WTC11 (cell line): ENCODE data around the gene CD79B. TPM values are rescaled to one million over a fixed set of nuclear protein-coding genes. Genes with fewer than 3 reads are reported as not detected.
"Not testable (repeated sequence)": the region's sequence is repeated elsewhere in the genome, so short reads cannot be mapped to it uniquely, and the experiment has no call there.

Experiments
- ATAC-seq: fragments of 200-7000 bp; cut with Tn5 transposase; 2 replicates; pipeline ENCODE4 v1.10.0; 2021; ENCODE audit warnings: mild to moderate bottlenecking, moderate library complexity
- CTCF ChIA-PET: fragments of 300-600 bp; sonication (Branson Sonifier 250); formaldehyde crosslinking; loops from one replicate; lab custom pipeline; 2021; ENCODE audit warnings: antibody characterized with exemption; lab: Charles Lee
- POLR2A ChIA-PET: fragments of 350-600 bp; sonication (Branson Sonifier 250); formaldehyde crosslinking; loops from one replicate; lab custom pipeline; 2021; ENCODE audit warnings: antibody characterized with exemption; lab: Charles Lee
- DNase-seq: peaks from one replicate; pipeline ENCODE4 v3.0.0; 2021; ENCODE audit warnings: low spot score
- H3K27ac Mint-ChIP-seq: 2 replicates; pipeline ENCODE4 v1.8.0; 2021; ENCODE audit warnings: mixed read lengths
- H3K27me3 Mint-ChIP-seq: 2 replicates; pipeline ENCODE4 v1.8.0; 2021; ENCODE audit warnings: low read depth, mild to moderate bottlenecking, moderate library complexity, mixed read lengths
- H3K36me3 Mint-ChIP-seq: 2 replicates; pipeline ENCODE4 v1.8.0; 2021; ENCODE audit warnings: mixed read lengths
- H3K4me1 Mint-ChIP-seq: 2 replicates; pipeline ENCODE4 v1.8.0; 2022; ENCODE audit warnings: mixed read lengths
- H3K4me3 Mint-ChIP-seq: 2 replicates; pipeline ENCODE4 v1.8.0; 2021; ENCODE audit warnings: mild to moderate bottlenecking, moderate library complexity, mixed read lengths
- H3K9me3 Mint-ChIP-seq: 2 replicates; pipeline ENCODE4 v1.8.0; 2021; ENCODE audit warnings: mixed read lengths
- GABPB1 ChIP-seq: sonication (generic); formaldehyde crosslinking; IDR thresholded peaks from 2 replicates; pipeline ENCODE4 v1.8.1; 2023; ENCODE audit warnings: mild to moderate bottlenecking, missing genetic modification reagents
- JAZF1 ChIP-seq: fragments of 250-450 bp; sonication (Bioruptor Pico); IDR thresholded peaks from 2 replicates; pipeline ENCODE4 v1.9.0; 2021; ENCODE audit warnings: moderate library complexity, mild to moderate bottlenecking, inconsistent platforms
- NR1H2 ChIP-seq: sonication (generic); formaldehyde crosslinking; IDR thresholded peaks from 2 replicates; pipeline ENCODE4 v1.9.0; 2021; ENCODE audit warnings: mild to moderate bottlenecking, moderate library complexity, missing genetic modification reagents
- OVOL2 ChIP-seq: fragments of 250-450 bp; sonication (Bioruptor Pico); IDR thresholded peaks from 2 replicates; pipeline ENCODE4 v1.9.0; 2021; ENCODE audit warnings: mild to moderate bottlenecking, borderline replicate concordance
- SMAD4 ChIP-seq: sonication (generic); formaldehyde crosslinking; IDR thresholded peaks from 2 replicates; pipeline ENCODE4 v1.8.0; 2022; ENCODE audit warnings: mild to moderate bottlenecking, missing genetic modification reagents
- total RNA-seq: library from RNA; stranded (reverse); gene quantifications from 3 replicates; pipeline ENCODE4 v1.2.3, GENCODE V29; 2021
- TF ChIP-seq, protein P1 (sequence below): fragments of 250-450 bp; sonication (Bioruptor Pico); conservative IDR thresholded peaks from 2 replicates; pipeline ENCODE4 v1.9.0; 2021; ENCODE audit warnings: mild to moderate bottlenecking
- TF ChIP-seq, protein P2 (sequence below): sonication (generic); formaldehyde crosslinking; IDR thresholded peaks from 2 replicates; pipeline ENCODE4 v1.8.1; 2023; ENCODE audit warnings: mild to moderate bottlenecking, missing genetic modification reagents
- TF ChIP-seq, protein P3 (sequence below): sonication (generic); formaldehyde crosslinking; IDR thresholded peaks from 2 replicates; pipeline ENCODE4 v1.8.1; 2022; ENCODE audit warnings: low read depth, mild to moderate bottlenecking, moderate library complexity, missing genetic modification reagents, borderline replicate concordance
- TF ChIP-seq, protein P4 (sequence below): fragments of 200-600 bp; IDR thresholded peaks from 2 replicates; pipeline ENCODE4 v1.8.0; 2022; ENCODE audit warnings: antibody characterized with exemption

The CD79B gene
- total RNA-seq, 1 experiment from 2014 or later = 3.0 TPM

DNA sequence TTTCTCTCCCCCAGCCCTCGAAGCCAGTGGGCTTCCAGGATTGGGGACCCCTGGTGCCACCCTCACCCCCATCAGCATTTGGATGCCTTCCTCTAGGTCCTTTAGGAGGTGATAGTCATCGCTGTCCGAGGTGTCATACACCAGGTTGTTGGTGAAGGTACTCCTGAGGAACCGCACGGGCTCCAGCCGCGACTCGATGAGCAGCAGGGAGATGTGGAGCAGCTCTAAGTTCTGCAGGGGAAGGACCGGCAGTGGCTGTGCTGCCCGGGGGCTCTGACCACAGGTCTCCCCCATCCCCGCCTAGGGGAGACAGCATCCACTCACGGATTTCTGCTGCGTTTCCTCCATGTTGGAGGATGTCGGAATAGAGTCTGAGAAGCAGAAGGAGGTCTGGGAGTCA is 22.0 kb downstream of the CD79B start (continued):
- TF ChIP-seq, protein P1, sequence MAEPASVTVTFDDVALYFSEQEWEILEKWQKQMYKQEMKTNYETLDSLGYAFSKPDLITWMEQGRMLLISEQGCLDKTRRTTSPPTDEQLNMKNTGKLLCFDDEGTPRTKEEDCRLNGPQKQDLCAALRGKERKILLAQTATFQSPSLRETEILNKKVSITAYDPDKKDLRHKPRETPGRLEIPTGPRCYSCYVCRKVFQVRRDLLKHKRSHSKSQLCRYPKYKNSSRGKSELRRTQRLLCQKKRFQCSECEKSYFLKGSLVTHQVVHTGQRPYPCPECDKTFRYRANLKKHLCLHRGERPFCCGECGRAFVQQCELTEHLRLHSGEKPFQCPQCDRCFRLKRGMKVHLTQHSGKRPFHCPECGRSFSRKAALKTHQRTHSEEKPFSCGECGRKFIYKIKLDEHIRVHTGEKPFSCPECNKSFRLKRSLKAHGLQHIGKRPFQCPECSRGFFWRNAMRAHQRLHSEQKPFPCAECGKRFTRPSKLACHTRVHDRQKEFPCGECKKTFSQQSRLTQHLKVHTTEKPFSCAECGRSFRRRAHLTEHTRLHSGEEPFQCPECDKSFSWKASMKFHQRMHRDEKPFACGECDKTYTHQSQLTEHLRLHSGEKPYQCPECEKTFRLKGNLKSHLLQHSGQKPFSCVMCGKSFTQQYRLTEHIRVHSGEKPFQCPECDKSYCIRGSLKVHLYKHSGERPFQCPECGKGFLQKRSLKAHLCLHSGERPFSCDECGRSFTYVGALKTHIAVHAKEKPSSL (CRISPR knock-in tag) = no peak
- TF ChIP-seq GABPB1 (CRISPR knock-in tag) = no peak
- TF ChIP-seq JAZF1 (CRISPR knock-in tag) = no peak
- TF ChIP-seq, protein P2, sequence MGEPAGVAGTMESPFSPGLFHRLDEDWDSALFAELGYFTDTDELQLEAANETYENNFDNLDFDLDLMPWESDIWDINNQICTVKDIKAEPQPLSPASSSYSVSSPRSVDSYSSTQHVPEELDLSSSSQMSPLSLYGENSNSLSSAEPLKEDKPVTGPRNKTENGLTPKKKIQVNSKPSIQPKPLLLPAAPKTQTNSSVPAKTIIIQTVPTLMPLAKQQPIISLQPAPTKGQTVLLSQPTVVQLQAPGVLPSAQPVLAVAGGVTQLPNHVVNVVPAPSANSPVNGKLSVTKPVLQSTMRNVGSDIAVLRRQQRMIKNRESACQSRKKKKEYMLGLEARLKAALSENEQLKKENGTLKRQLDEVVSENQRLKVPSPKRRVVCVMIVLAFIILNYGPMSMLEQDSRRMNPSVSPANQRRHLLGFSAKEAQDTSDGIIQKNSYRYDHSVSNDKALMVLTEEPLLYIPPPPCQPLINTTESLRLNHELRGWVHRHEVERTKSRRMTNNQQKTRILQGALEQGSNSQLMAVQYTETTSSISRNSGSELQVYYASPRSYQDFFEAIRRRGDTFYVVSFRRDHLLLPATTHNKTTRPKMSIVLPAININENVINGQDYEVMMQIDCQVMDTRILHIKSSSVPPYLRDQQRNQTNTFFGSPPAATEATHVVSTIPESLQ (CRISPR knock-in tag) = no peak
- TF ChIP-seq NR1H2 = no peak
- TF ChIP-seq OVOL2 (CRISPR knock-in tag) = no peak
- TF ChIP-seq, protein P3, sequence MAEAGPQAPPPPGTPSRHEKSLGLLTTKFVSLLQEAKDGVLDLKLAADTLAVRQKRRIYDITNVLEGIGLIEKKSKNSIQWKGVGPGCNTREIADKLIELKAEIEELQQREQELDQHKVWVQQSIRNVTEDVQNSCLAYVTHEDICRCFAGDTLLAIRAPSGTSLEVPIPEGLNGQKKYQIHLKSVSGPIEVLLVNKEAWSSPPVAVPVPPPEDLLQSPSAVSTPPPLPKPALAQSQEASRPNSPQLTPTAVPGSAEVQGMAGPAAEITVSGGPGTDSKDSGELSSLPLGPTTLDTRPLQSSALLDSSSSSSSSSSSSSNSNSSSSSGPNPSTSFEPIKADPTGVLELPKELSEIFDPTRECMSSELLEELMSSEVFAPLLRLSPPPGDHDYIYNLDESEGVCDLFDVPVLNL (CRISPR knock-in tag) = no peak
- no peak for TF ChIP-seq SMAD4 (CRISPR knock-in tag)

DNA sequence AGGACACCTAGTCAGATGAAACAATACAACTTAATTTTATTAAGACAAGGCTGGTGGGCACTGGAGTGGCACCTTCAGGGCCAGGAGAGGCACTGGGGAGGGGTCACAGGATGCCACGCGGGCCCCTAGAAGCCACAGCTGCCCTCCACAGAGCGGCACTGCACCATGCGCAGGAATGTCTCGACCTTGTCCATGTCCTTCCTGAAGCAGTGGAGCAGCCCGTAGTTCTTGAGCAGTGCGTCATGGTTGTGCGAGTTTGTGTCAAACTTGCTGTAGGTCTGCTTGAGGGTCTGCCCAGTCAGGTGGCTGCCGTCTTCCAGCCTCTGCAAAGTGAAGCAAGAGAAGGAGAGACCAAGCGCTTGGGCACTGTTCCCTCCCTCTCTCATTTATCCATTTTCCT is 22.5 kb downstream of the CD79B start:
- H3K4me3 Mint-ChIP-seq, POLR2A ChIA-PET, DNase-seq, H3K9me3 Mint-ChIP-seq, H3K27me3 Mint-ChIP-seq, CTCF ChIA-PET, ATAC-seq, H3K27ac Mint-ChIP-seq, H3K36me3 Mint-ChIP-seq: not testable (repeated sequence)
- peaks cover 21% of the 10 kb centered on the region for H3K4me1 Mint-ChIP-seq

DNA sequence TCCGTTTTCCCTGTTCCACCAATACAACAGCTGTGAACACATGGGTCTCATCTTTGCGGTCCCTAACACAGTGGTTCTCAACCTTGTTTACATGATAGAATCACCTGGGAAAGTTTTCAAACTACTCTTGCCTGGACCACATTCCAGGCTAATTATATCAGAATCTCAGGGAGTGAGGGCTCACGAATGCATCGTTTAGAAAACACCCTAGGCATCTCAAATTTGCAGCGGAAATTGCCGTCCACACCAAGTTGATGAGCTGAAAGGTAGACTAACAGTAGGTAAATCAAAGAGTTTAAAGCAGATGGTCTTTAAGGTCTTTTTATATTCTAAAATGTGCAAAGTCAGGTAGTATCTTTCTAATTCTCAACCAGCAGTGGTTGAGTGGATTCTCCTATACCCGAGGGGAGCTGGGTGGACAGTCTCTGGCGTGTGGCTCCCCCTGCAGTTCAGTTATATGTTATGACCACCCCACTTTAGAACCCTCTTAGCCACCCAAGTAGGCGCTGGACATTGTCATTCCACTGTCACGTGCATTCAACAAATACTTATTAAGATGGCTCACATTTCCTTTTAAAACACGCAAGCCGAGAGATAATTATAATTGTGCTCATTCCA is 24.9 kb downstream of the CD79B start:
- H3K4me1 Mint-ChIP-seq = peaks cover 23% of the 10 kb centered on the region
- H3K36me3 Mint-ChIP-seq, H3K27ac Mint-ChIP-seq, H3K4me3 Mint-ChIP-seq, H3K9me3 Mint-ChIP-seq, H3K27me3 Mint-ChIP-seq, POLR2A ChIA-PET: not testable (repeated sequence)
- TF ChIP-seq, protein P4, sequence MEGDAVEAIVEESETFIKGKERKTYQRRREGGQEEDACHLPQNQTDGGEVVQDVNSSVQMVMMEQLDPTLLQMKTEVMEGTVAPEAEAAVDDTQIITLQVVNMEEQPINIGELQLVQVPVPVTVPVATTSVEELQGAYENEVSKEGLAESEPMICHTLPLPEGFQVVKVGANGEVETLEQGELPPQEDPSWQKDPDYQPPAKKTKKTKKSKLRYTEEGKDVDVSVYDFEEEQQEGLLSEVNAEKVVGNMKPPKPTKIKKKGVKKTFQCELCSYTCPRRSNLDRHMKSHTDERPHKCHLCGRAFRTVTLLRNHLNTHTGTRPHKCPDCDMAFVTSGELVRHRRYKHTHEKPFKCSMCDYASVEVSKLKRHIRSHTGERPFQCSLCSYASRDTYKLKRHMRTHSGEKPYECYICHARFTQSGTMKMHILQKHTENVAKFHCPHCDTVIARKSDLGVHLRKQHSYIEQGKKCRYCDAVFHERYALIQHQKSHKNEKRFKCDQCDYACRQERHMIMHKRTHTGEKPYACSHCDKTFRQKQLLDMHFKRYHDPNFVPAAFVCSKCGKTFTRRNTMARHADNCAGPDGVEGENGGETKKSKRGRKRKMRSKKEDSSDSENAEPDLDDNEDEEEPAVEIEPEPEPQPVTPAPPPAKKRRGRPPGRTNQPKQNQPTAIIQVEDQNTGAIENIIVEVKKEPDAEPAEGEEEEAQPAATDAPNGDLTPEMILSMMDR = peak; percentile 29; the same call in 1 of the 2 replicates
- DNase-seq (peak; percentile 41), ATAC-seq (peak; percentile 80)
- CTCF ChIA-PET = interaction anchor here (0.7 to 2.2 kb wide), 15 partner anchors 8 to 226 kb away, joined by 3 to 17 read pairs (median 5); partner anchors contain the start of genes GH1 and GH2

DNA sequence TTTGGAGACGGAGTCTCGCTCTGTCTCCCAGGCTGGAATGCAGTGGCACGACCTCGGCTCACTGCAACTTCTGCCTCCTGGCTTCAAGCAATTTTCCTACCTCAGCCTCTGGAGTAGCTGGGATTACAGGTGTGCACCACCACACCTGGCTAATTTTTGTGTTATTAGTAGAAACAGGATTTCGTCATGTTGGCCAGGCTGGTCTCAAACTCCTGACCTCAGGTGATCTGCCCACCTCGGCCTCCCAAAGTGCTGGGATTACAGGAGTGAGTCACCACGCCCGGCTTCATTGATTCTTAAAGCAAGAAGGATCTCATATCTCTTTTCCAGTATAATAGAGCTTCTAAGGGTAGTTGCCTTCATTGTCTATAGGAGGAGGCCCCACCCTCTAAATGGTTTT is 27.3 kb downstream of the CD79B start:
- ATAC-seq, H3K4me3 Mint-ChIP-seq, H3K9me3 Mint-ChIP-seq, DNase-seq, H3K27ac Mint-ChIP-seq, H3K27me3 Mint-ChIP-seq, H3K36me3 Mint-ChIP-seq: not testable (repeated sequence)
- peaks cover 18% of the 10 kb centered on the region for H3K4me1 Mint-ChIP-seq
- ChIA-PET POLR2A (interaction anchor here (0.7 kb wide), 1 partner anchor 706 kb away, joined by 3 read pairs; no protein-coding TSS in a partner anchor), CTCF (interaction anchor here (0.9 to 3.5 kb wide), 10 partner anchors 12 to 124 kb away, joined by 3 to 28 read pairs (median 6); partner anchors contain the start of genes GH1 and ICAM2)
